MG63 (cell line): ENCODE results near the gene CATSPERZ. TPM values are rescaled to one million over a fixed set of nuclear protein-coding genes. Genes with fewer than 3 reads are reported as not detected.

ENCODE experiments used
- DNase-seq: peaks from one replicate; pipeline ENCODE4 v3.0.0-alpha.2; 2020
- H3K27me3 ChIP-seq: fragments of 250-450 bp; sonication (Bioruptor Pico); 2 replicates; pipeline ENCODE4 v1.5.1; 2020; ENCODE audit warnings: mild to moderate bottlenecking, moderate library complexity
- H3K36me3 ChIP-seq: fragments of 250-450 bp; sonication (Bioruptor Pico); 2 replicates; pipeline ENCODE4 v1.5.1; 2020; ENCODE audit warnings: mild to moderate bottlenecking, moderate library complexity
- H3K4me3 ChIP-seq: fragments of 250-450 bp; sonication (Bioruptor Pico); 2 replicates; pipeline ENCODE4 v1.5.1; 2020; ENCODE audit warnings: mild to moderate bottlenecking, moderate library complexity
- H3K9me3 ChIP-seq: fragments of 250-450 bp; sonication (Bioruptor Pico); 2 replicates; pipeline ENCODE4 v1.5.1; 2020; ENCODE audit warnings: mild to moderate bottlenecking, moderate library complexity
- total RNA-seq: library from RNA; depleted of rRNA; stranded (reverse); fragments of >200 nt; shearing (Covaris generic); gene quantifications from 2 replicates; pipeline ENCODE4 v1.2.3, GENCODE V29; 2014; ENCODE audit warnings: low replicate concordance; rRNA removed

Gene CATSPERZ
- total RNA-seq, 1 experiment from 2014 or later: not detected

GRCh38 chr11:64353715-64354506 is 53.8 kb downstream of the CATSPERZ start:
- Histone ChIP-seq H3K4me3 (no peak overlapping the region), H3K9me3 (no peaks in the 10 kb centered on the region), H3K27me3 (no peaks in the 10 kb centered on the region), H3K36me3 (no peaks in the 10 kb centered on the region)
- DNase-seq: no peak

Other genes starting within 250 kb of the CATSPERZ start
- gene MACROD1, start 134.2 kb upstream of the CATSPERZ start, total RNA-seq: 14.1 and 44.1 TPM in 2 replicates
- 254 and 287 TPM in 2 replicates for gene STIP1, start 114.2 kb upstream of the CATSPERZ start, total RNA-seq
- not detected in 2 replicates for gene FERMT3, start 93.6 kb upstream of the CATSPERZ start, total RNA-seq
- 24.6 and 26.3 TPM in 2 replicates for gene TRPT1, start 74.2 kb upstream of the CATSPERZ start, total RNA-seq
- 21.5 and 34.2 TPM in 2 replicates for gene NUDT22, start 74.1 kb upstream of the CATSPERZ start, total RNA-seq
- 1.6 and 3.5 TPM in 2 replicates for gene DNAJC4, start 69.8 kb upstream of the CATSPERZ start, total RNA-seq
- gene VEGFB, start 65.8 kb upstream of the CATSPERZ start, total RNA-seq: 9.3 and 19.0 TPM in 2 replicates
- gene FKBP2, start 59.3 kb upstream of the CATSPERZ start, total RNA-seq: 22.8 and 50.8 TPM in 2 replicates
- gene PPP1R14B, start 53.4 kb upstream of the CATSPERZ start, total RNA-seq: 506 and 662 TPM in 2 replicates
- 24.8 and 37.4 TPM in 2 replicates for gene PLCB3, start 48.8 kb upstream of the CATSPERZ start, total RNA-seq
- gene BAD, start 15.7 kb upstream of the CATSPERZ start, total RNA-seq: 127 and 166 TPM in 2 replicates
- gene GPR137, start 14.5 kb upstream of the CATSPERZ start, total RNA-seq: 14.9 and 15.0 TPM in 2 replicates
- gene KCNK4, start 9.1 kb upstream of the CATSPERZ start, total RNA-seq: not detected in 2 replicates
- 52.0 and 79.2 TPM in 2 replicates for gene ESRRA, start 5.2 kb downstream of the CATSPERZ start, total RNA-seq
- gene TRMT112, start 17.2 kb downstream of the CATSPERZ start, total RNA-seq: 356 and 508 TPM in 2 replicates
- gene PRDX5, start 17.8 kb downstream of the CATSPERZ start, total RNA-seq: 291 and 333 TPM in 2 replicates
- gene CCDC88B, start 39.8 kb downstream of the CATSPERZ start, total RNA-seq: 1.8 and 3.0 TPM in 2 replicates
- 73.7 and 94.2 TPM in 2 replicates for gene RPS6KA4, start 58.8 kb downstream of the CATSPERZ start, total RNA-seq